IMR-90 (cell line): ENCODE measurements around the gene GABBR2. TPM values are rescaled to one million over a fixed set of nuclear protein-coding genes. Genes with fewer than 3 reads are reported as not detected.

Experiments used
- ATAC-seq: fragments of 200-7000 bp; cut with Tn5 transposase; 2 replicates; pipeline ENCODE4 v1.9.1; 2020; ENCODE audit warnings: low read depth, mild to moderate bottlenecking, moderate library complexity
- BruUV-seq: library from RNA; stranded (reverse); fragments of 400-500 nt; replicated peaks from 2 replicates; lab custom pipeline; 2021; lab: Mats Ljungman, UMichigan
- CTCF ChIA-PET: fragments of 300-600 bp; formaldehyde crosslinking; extraction: SDS; loops from one replicate; lab custom pipeline; 2021; ENCODE audit warnings: antibody characterized with exemption; lab: Yijun Ruan, JAX
- POLR2A ChIA-PET: fragments of 300-600 bp; sonication (Branson Sonifier 250); formaldehyde crosslinking; loops from one replicate; lab custom pipeline; 2022; ENCODE audit warnings: antibody characterized with exemption; ENCODE audit not compliant: unreplicated experiment; lab: Charles Lee
- DNase-seq: peaks from one replicate; pipeline ENCODE4 v3.0.0; 2013
- H2AFZ ChIP-seq: replicated peaks from 2 replicates; pipeline ENCODE3; 2013; ENCODE audit warnings: low read length, mild to moderate bottlenecking; ENCODE audit not compliant: poor library complexity
- H2AK5ac ChIP-seq: 2 replicates; pipeline ENCODE4 v1.6.1; 2013; ENCODE audit warnings: low read depth, low read length, inconsistent platforms
- H2AK9ac ChIP-seq: replicated peaks from 2 replicates; pipeline ENCODE3; 2013; ENCODE audit warnings: mild to moderate bottlenecking, low read depth, low read length, moderate library complexity; ENCODE audit not compliant: poor library complexity
- H2BK120ac ChIP-seq: 2 replicates; pipeline ENCODE4 v1.6.1; 2013; ENCODE audit warnings: low read depth, low read length, inconsistent platforms
- H2BK15ac ChIP-seq: 3 replicates; pipeline ENCODE4 v1.6.1; 2013; ENCODE audit warnings: low read depth, low read length, inconsistent platforms
- H2BK20ac ChIP-seq: 2 replicates; pipeline ENCODE4 v1.6.1; 2013; ENCODE audit warnings: low read depth, mild to moderate bottlenecking, inconsistent platforms, low read length, moderate library complexity
- H2BK5ac ChIP-seq: 2 replicates; pipeline ENCODE4 v1.6.1; 2013; ENCODE audit warnings: mild to moderate bottlenecking, low read depth, low read length, inconsistent platforms; ENCODE audit not compliant: poor library complexity, severe bottlenecking
- H3K14ac ChIP-seq: replicated peaks from 2 replicates; pipeline ENCODE4 v1.6.1; 2013; ENCODE audit warnings: low read depth, low read length, inconsistent platforms
- H3K18ac ChIP-seq: 2 replicates; pipeline ENCODE4 v1.6.1; 2013; ENCODE audit warnings: low read depth, low read length, control low read depth
- H3K23ac ChIP-seq: 2 replicates; pipeline ENCODE4 v1.6.1; 2013; ENCODE audit warnings: low read depth, low read length, inconsistent platforms
- H3K27ac ChIP-seq: 2 replicates; pipeline ENCODE4 v1.5.1; 2013; ENCODE audit warnings: mild to moderate bottlenecking, control low read depth, low read length; ENCODE audit not compliant: insufficient read depth
- H3K27me3 ChIP-seq: 2 replicates; pipeline ENCODE4 v1.6.1; 2013; ENCODE audit warnings: low read length; ENCODE audit not compliant: control insufficient read depth, insufficient read depth
- H3K36me3 ChIP-seq: 2 replicates; pipeline ENCODE4 v1.6.1; 2013; ENCODE audit warnings: low read length, mixed read lengths; ENCODE audit not compliant: control insufficient read depth, insufficient read depth
- H3K4ac ChIP-seq: 2 replicates; pipeline ENCODE4 v1.6.1; 2013; ENCODE audit warnings: low read depth, low read length, inconsistent platforms
- H3K4me1 ChIP-seq: 2 replicates; pipeline ENCODE4 v1.6.1; 2013; ENCODE audit warnings: low read length, mixed read lengths; ENCODE audit not compliant: control insufficient read depth, insufficient read depth
- H3K4me2 ChIP-seq: 2 replicates; pipeline ENCODE4 v1.6.1; 2013; ENCODE audit warnings: low read depth, mild to moderate bottlenecking, control low read depth, low read length, moderate library complexity
- H3K4me3 ChIP-seq: 2 replicates; pipeline ENCODE4 v1.5.1; 2013; ENCODE audit warnings: low read depth, mild to moderate bottlenecking, control low read depth, low read length, moderate library complexity; ENCODE audit not compliant: insufficient read depth
- H3K56ac ChIP-seq: 2 replicates; pipeline ENCODE4 v1.6.1; 2013; ENCODE audit warnings: low read length, inconsistent platforms; ENCODE audit not compliant: insufficient read depth; ENCODE audit errors: extremely low read depth
- H3K79me1 ChIP-seq, 2 experiments: 2 replicates each; pipeline ENCODE4 v1.6.1; 2013; ENCODE audit warnings: low read length in 2 of 2, inconsistent platforms in 1 of 2, low read depth in 1 of 2
- H3K9ac ChIP-seq: 2 replicates; pipeline ENCODE4 v1.6.1; 2013; ENCODE audit warnings: low read depth, low read length, control low read depth
- H3K9me1 ChIP-seq: 2 replicates; pipeline ENCODE4 v1.6.1; 2013; ENCODE audit warnings: low read length, inconsistent platforms; ENCODE audit not compliant: insufficient read depth
- H3K9me3 ChIP-seq: 2 replicates; pipeline ENCODE4 v1.6.1; 2013; ENCODE audit warnings: low read length; ENCODE audit not compliant: control insufficient read depth, insufficient read depth
- H4K20me1 ChIP-seq: 2 replicates; pipeline ENCODE4 v1.6.1; 2013; ENCODE audit warnings: low read length, inconsistent platforms; ENCODE audit not compliant: insufficient read depth
- H4K5ac ChIP-seq: 2 replicates; pipeline ENCODE4 v1.6.1; 2013; ENCODE audit warnings: mild to moderate bottlenecking, low read depth, low read length, control low read depth
- H4K8ac ChIP-seq, 2 experiments: 2 replicates each; pipeline ENCODE4 v1.6.1; 2013; ENCODE audit warnings: low read depth in 2 of 2, low read length in 2 of 2, control low read depth in 1 of 2, inconsistent platforms in 1 of 2
- H4K91ac ChIP-seq: 2 replicates; pipeline ENCODE4 v1.6.1; 2013; ENCODE audit warnings: low read depth, low read length, inconsistent platforms; ENCODE audit not compliant: insufficient read depth
- BHLHE40 ChIP-seq: fragments of 150-350 bp; IDR thresholded peaks from 2 replicates; pipeline ENCODE4 v1.6.1; 2016; ENCODE audit warnings: mild to moderate bottlenecking, low read depth, low read length
- CEBPB ChIP-seq: IDR thresholded peaks from 2 replicates; pipeline ENCODE4 v1.6.1; 2012; ENCODE audit warnings: low read depth, low read length, improper control_type of control experiment
- CTCF ChIP-seq: conservative IDR thresholded peaks from 2 replicates; pipeline ENCODE4 v1.5.1; 2012; ENCODE audit warnings: mild to moderate bottlenecking, low read depth, low read length, improper control_type of control experiment
- MAFK ChIP-seq: IDR thresholded peaks from 2 replicates; pipeline ENCODE4 v1.6.1; 2012; ENCODE audit warnings: low read depth, low read length, improper control_type of control experiment
- MAZ ChIP-seq: IDR thresholded peaks from 2 replicates; pipeline ENCODE4 v1.6.1; 2012; ENCODE audit warnings: low read depth, mild to moderate bottlenecking, low read length, improper control_type of control experiment, moderate library complexity, borderline replicate concordance
- MXI1 ChIP-seq: IDR thresholded peaks from 2 replicates; pipeline ENCODE4 v1.6.1; 2012; ENCODE audit warnings: low read depth, mild to moderate bottlenecking, low read length, moderate library complexity, borderline replicate concordance
- NFE2L2 ChIP-seq: fragments of 150-350 bp; IDR thresholded peaks from 2 replicates; pipeline ENCODE4 v1.6.1; 2016; ENCODE audit warnings: low read depth, mild to moderate bottlenecking, low read length
- POLR2A ChIP-seq: IDR thresholded peaks from 2 replicates; pipeline ENCODE4 v1.6.1; 2012; ENCODE audit warnings: mild to moderate bottlenecking, low read depth, low read length
- RAD21 ChIP-seq: IDR thresholded peaks from 2 replicates; pipeline ENCODE4 v1.6.1; 2012; ENCODE audit warnings: low read length, improper control_type of control experiment
- RCOR1 ChIP-seq: IDR thresholded peaks from 2 replicates; pipeline ENCODE4 v1.6.1; 2012; ENCODE audit warnings: mild to moderate bottlenecking, low read length, improper control_type of control experiment; ENCODE audit not compliant: insufficient replicate concordance
- RFX5 ChIP-seq: IDR thresholded peaks from 2 replicates; pipeline ENCODE4 v1.8.0; 2012; ENCODE audit warnings: low read depth, mild to moderate bottlenecking, low read length, moderate library complexity
- SMC3 ChIP-seq: fragments of 150-350 bp; IDR thresholded peaks from 2 replicates; pipeline ENCODE4 v1.6.1; 2016; ENCODE audit warnings: low read depth, mild to moderate bottlenecking, antibody characterized with exemption, low read length, moderate library complexity
- USF2 ChIP-seq: fragments of 150-350 bp; IDR thresholded peaks from 2 replicates; pipeline ENCODE4 v1.6.1; 2017; ENCODE audit warnings: mild to moderate bottlenecking, antibody characterized with exemption, low read length, low read depth
- WGBS, 2 experiments: methylation state at CpG; one replicate each; pipeline versions ENCODE4 v1.1.5 to v1.1.7; 2013; ENCODE audit warnings: missing lambda C conversion rate in 2 of 2; ENCODE audit not compliant: insufficient read length in 1 of 2; ENCODE audit errors: extremely low coverage in 2 of 2; 5-methylcytosine and 5-hydroxymethylcytosine counted together
- dilution Hi-C: fragments of 300-500 bp; cut with HindIII; formaldehyde crosslinking; loops from one replicate; pipeline ENCODE4 v1.14.3; 2018; ENCODE audit warnings: low sequenced_read_pairs; ENCODE audit not compliant: unreplicated experiment
- in situ Hi-C: fragments of 300-500 bp; cut with MboI; formaldehyde crosslinking; loops from 3 replicates; pipeline ENCODE4 v1.14.3; 2019; ENCODE audit warnings: low sequenced_read_pairs, inconsistent platforms, mixed read lengths
- intact Hi-C: fragments of 100-400 bp; cut with micrococcal nuclease; formaldehyde crosslinking; loops from 2 replicates; pipeline ENCODE4 v1.10.0; 2022
- polyA plus RNA-seq, 3 experiments: library from polyadenylated mRNA; depleted of rRNA; stranded (reverse); fragments of >200 nt; gene quantifications; 2 replicates each; pipeline ENCODE4 v1.2.3, GENCODE V29; 2012; ENCODE audit warnings: low replicate concordance in 1 of 3
- total RNA-seq: library from RNA; depleted of rRNA; stranded (reverse); fragments of >200 nt; gene quantifications from 2 replicates; pipeline ENCODE4 v1.2.3, GENCODE V29; 2012

The GABBR2 gene
- total and polyA plus RNA-seq, 2 of the 4 experiments (the other 2 are of a cell fraction), result 14.2 to 20.3 TPM

- Histone ChIP-seq H3K18ac (no peak overlapping the region), H2BK15ac (no peak overlapping the region), H2AK9ac (no peak overlapping the region), H3K14ac (no peak overlapping the region; the same call in 1 of the 2 replicates), H3K36me3 (no peaks in the 10 kb centered on the region; the same call in 1 of the 2 replicates), H3K9ac (no peak overlapping the region), H3K56ac (no peak overlapping the region), H3K9me1 (no peaks in the 10 kb centered on the region; the same call in 1 of the 2 replicates), H3K79me1 (no peaks in the 10 kb centered on the region; a peak in 1 of 4 replicates), H3K23ac (no peak overlapping the region; the same call in 1 of the 2 replicates), H2BK20ac (0 out of 2 replicates have a peak overlapping the region, but pooled peaks have one; percentile 9), H3K4me3 (no peak overlapping the region), H3K27me3 (no peaks in the 10 kb centered on the region; the same call in 1 of the 2 replicates), H2AK5ac (peak overlapping the region; percentile 43; the same call in 1 of the 2 replicates), H3K4me1 (peaks cover 2% of the 10 kb centered on the region; the same call in 1 of the 2 replicates), H4K8ac (no peak overlapping the region), H4K20me1 (no peaks in the 10 kb centered on the region), H3K4me2 (no peak overlapping the region), H2AFZ (no peak overlapping the region), H4K5ac (no peak overlapping the region), H4K91ac (no peak overlapping the region), H3K27ac (no peak overlapping the region), H2BK120ac (no peak overlapping the region), H3K4ac (no peak overlapping the region), H3K9me3 (0 out of 2 replicates have a peak, but pooled peaks cover 3% of the 10 kb centered on the region), H2BK5ac (peak overlapping the region; percentile 63)
- dilution Hi-C loops, result no loop called here
- intact Hi-C loops, result no loop called here
- no CpG with 5 or more reads among the region's 2 CpGs for WGBS, 2 experiments
- ChIA-PET POLR2A (no interaction called here), CTCF (no interaction called here)
- no peak for TF ChIP-seq MAZ
- no peak for TF ChIP-seq MAFK
- TF ChIP-seq RFX5, result no peak
- no peak for TF ChIP-seq MXI1
- TF ChIP-seq POLR2A, result no peak
- TF ChIP-seq RAD21, result no peak
- TF ChIP-seq SMC3, result no peak
- no peak for TF ChIP-seq NFE2L2
- no peak for TF ChIP-seq RCOR1
- no peak for TF ChIP-seq BHLHE40
- TF ChIP-seq USF2, result no peak
- TF ChIP-seq CEBPB, result no peak
- no peak for TF ChIP-seq CTCF
- DNase-seq, result peak; percentile 71
- in situ Hi-C loops, result no loop called here
- ATAC-seq, result no peak; the same call in 1 of the 2 replicates
- BruUV-seq, result no TSS peak
These were observed 258.2 kb downstream of the GABBR2 start for GRCh38 chr9:98450496-98450895.
